ENCODE data around the gene FAM227A. TPM values are rescaled to one million over a fixed set of nuclear protein-coding genes. Genes with fewer than 3 reads are reported as not detected.

Gene FAM227A
- total and polyA plus RNA-seq, 9 donors = 0.72 to 7.4 (median 2.2) TPM

- no peak for DNase-seq
Measured at GRCh38 chr22:38694049-38694448, 37.9 kb upstream of the FAM227A start.

GRCh38 chr22:38689651-38690050 lies 33.5 kb upstream of the FAM227A start:
- 53 to 71% (median 62%) methylated on average over 1 of the region's 1 CpG for WGBS, 3 donors
- no peak overlapping the region for H3K27ac ChIP-seq
- DNase-seq = no peak
- H3K4me1 ChIP-seq (ENCODE audit: insufficient read depth) = peaks cover 1% of the 10 kb centered on the region
- H3K27me3 ChIP-seq = no peaks in the 10 kb centered on the region
- intact Hi-C loops (cut with DNase I) = no loop called here
- TF ChIP-seq POLR2A (IDR thresholded peaks at IDR 0.05) = no peak
- TF ChIP-seq CTCF (IDR thresholded peaks at IDR 0.05) = no peak
- TF ChIP-seq EP300 (IDR thresholded peaks at IDR 0.05) = no peak
- H3K4me3 ChIP-seq = no peak overlapping the region
- no peaks in the 10 kb centered on the region for H3K36me3 ChIP-seq
- no peaks in the 10 kb centered on the region for H3K9me3 ChIP-seq

More at GRCh38 chr22:38694049-38694448, 37.9 kb upstream of the FAM227A start:
- 79 to 87% (median 82%) methylated on average over 2 of the region's 2 CpGs for WGBS, 3 donors
- H3K27me3 ChIP-seq = no peaks in the 10 kb centered on the region
- H3K36me3 ChIP-seq = no peaks in the 10 kb centered on the region
- no peak overlapping the region for H3K27ac ChIP-seq
- H3K4me3 ChIP-seq = no peak overlapping the region
- intact Hi-C loops (cut with DNase I) = no loop called here
- H3K9me3 ChIP-seq = no peaks in the 10 kb centered on the region
- peaks cover 11% of the 10 kb centered on the region for H3K4me1 ChIP-seq (ENCODE audit: insufficient read depth)
- TF ChIP-seq CTCF (IDR thresholded peaks at IDR 0.05) (no peak), EP300 (IDR thresholded peaks at IDR 0.05) (no peak), POLR2A (IDR thresholded peaks at IDR 0.05) (no peak)

- Histone ChIP-seq H3K27ac (no peak overlapping the region), H3K36me3 (no peaks in the 10 kb centered on the region), H3K4me3 (no peak overlapping the region), H3K9me3 (no peaks in the 10 kb centered on the region), H3K27me3 (no peaks in the 10 kb centered on the region), H3K4me1 (ENCODE audit: insufficient read depth) (peaks cover 4% of the 10 kb centered on the region)
- intact Hi-C loops (cut with DNase I) = no loop called here
- TF ChIP-seq POLR2A (IDR thresholded peaks at IDR 0.05) = no peak
- no peak for TF ChIP-seq EP300 (IDR thresholded peaks at IDR 0.05)
- TF ChIP-seq CTCF (IDR thresholded peaks at IDR 0.05) = no peak
- WGBS, 3 donors = 71 to 88% (median 86%) methylated on average over 1 of the region's 1 CpG
- no peak for DNase-seq
Measured at GRCh38 chr22:38685761-38686160, 29.6 kb upstream of the FAM227A start.

DNA sequence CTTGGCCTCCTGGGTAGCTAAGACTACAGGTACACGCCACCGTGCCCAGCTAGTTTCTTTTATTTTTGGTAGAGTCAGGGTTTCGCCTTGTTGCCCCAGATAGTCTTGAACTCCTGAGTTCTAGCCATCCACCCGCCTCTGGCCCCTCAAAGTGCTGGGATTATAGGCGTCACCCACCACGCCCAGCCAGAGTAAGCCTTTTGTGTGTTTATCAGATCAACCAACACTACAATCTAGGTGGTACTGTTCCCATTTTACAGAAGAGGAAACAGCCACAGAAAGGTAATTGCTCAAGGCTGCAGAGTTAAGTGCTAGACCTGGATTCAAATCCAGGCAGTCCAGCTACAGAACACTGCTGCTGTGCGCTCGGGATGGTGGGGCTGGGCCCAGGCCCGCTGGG lies 28.7 kb upstream of the FAM227A start:
- DNase-seq = no peak
- Histone ChIP-seq H3K4me1 (ENCODE audit: insufficient read depth) (peaks cover 4% of the 10 kb centered on the region), H3K36me3 (no peaks in the 10 kb centered on the region), H3K27ac (no peak overlapping the region), H3K9me3 (no peaks in the 10 kb centered on the region), H3K27me3 (no peaks in the 10 kb centered on the region), H3K4me3 (no peak overlapping the region)
- WGBS, 3 donors = 90 to 92% (median 92%) methylated on average over 9 of the region's 9 CpGs
- intact Hi-C loops (cut with DNase I) = no loop called here
- TF ChIP-seq POLR2A (IDR thresholded peaks at IDR 0.05) = no peak
- TF ChIP-seq EP300 (IDR thresholded peaks at IDR 0.05) = no peak
- TF ChIP-seq CTCF (IDR thresholded peaks at IDR 0.05) = no peak

Measured in ovary (tissue), 9 donors.